ENCODE measurements around the gene TBC1D19.

The TBC1D19 gene

DNA sequence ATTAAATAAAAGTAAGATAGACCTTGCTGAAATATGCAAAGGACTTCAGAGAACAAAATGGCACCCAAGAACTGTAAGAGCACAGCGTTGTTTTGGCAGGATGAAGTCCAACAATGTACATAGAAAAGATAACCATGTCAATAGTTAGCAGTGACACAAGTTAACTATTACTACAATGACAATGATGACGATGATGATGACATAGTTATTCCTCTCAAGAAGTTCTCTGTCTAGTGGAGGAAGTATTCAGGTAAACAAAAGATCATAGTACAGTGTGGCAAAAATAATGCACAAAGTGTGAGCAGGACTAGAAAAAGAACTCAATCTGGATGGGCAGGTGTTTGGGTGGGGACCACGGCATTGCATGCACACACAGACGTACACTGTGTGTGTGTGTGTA is 201.4 kb downstream of the TBC1D19 start:
- no peak for DNase-seq

DNA sequence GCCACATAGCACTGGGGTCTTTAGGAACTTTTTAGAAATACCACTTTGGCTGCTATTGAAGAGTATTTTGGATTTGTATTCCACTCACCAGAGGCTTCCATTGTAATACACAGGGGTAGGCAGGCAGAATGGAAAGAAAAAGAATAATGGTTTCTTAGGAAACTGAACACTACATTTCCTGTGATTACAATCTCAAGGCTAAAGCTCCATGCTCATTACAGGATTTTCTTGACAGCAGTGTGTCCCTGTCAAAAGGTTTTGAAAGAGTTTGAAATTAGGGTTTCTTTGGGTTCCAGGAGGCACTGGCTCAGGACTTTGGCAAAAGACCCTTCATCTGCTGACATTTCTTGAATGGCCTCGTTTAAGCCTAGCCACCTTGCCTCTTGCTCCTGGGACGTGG is 201.9 kb downstream of the TBC1D19 start:
- no peak for DNase-seq

DNA sequence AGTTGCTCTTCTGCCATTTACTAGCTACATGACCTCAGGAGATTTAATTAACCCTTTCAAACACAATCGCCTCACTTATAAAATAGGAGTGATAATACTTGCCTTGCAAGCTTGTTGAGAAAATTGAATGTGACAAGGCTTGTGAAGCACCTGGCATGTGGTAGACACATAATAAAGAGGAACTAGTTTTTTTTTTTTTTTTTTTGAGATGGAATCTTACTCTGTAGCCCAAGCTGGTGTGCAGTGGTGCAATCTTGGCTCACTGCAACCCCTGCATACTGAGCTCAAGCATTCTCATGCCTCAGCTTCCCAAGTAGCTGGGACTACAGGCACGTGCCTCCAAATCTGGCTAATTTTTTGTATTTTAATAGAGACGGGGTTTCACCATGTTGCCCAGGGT is 203.0 kb downstream of the TBC1D19 start:
- DNase-seq: no peak

DNA sequence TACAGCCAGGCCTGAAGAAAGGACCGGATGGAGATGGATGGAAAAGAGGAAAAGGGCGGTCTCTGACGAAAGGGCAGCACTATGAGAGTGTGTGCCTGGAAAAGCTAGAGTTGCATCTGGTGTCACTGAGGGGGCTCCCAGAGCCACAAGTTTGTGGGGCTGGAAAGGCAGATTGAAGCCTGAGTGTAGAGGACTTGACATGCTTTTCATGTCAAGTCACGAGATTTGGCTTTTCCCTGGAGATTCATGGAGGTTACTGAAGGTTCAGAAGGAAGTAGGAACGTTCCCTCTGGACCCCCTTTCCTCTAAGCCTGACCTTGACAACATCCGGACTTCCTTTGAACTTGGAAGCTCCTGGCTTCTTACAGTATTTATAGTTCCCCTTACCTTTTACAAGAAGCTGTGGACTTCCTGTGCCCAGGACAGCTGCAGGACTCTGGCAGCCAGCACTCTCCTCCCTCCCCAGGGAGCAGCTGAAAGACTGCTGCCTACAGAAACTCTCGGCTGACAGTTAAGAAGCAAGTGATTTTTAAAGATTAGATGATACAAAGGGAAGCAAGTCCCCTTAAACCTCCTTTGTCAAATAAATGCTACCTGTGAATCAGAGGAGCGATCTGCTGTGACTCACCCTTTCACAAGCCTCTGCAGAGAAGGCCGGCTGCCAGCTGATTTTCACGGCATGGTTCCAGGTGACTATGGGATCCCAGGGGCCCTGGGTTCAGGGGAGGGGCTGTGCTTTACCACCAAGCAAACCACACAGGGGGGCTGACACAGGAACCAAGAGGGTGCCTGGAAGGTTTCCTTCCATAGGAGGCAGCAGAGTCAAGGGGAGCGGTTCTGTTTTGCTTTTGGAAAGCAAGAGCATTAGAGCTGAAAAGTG is 203.8 kb downstream of the TBC1D19 start:
- no peak for DNase-seq

DNA sequence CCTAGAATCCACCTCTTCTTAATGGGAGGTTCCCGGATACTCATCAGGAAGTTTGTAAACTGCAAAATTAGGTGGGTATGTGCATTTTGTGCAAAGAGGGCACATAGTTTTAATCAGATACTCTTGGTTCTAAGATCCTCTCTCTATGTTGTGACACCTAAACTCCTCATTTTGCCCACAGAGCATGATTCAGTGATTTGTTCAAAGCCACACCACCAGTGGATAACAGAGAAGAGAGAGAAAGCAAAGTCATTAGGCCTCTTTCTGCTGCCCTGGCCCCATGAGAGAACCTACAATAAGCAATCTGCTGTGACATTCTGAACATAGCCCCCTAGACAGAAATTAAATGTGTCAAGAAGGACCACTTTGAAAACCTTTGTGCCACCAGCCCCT is 204.5 kb downstream of the TBC1D19 start:
- DNase-seq: no peak

DNA sequence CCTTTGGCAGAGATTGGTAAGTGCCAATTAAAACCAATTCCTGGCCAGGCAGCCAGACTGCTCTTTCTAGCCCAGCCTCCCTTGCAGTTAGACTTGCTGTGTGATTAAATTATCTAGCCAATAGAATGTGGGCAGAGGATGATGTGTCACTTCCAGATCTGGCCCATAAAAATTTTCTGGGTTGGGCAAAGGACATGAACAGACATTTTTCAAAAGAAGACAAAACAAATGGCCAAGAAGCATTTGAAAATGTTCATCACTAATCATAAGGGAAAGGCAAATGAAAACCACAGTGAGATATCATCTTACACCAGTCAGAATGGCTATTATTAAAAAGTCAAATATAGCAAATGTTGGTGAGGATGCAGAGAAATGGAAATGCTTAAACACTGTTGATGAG is 205.3 kb downstream of the TBC1D19 start:
- DNase-seq: no peak

DNA sequence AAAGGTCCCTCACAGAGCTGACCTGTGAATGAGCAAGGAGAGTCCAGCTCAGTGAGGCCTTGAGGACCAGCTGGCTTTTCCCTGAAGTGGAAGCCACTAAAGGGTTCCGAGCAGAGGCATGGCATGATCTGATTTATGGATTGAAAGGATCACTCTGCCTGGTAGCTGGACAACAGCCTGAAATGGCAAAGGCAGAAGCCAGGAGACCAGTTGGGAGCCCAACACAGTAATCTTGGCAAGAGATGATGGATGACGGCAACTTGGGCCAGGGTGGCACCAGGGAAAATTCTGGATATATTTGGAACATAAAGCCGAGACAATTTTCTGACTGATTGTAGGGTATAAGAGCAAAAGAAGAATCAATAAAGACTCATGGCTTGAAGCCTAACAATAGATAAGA is 207.5 kb downstream of the TBC1D19 start:
- DNase-seq: peak in 1 of 2 experiments; percentile 21

DNA sequence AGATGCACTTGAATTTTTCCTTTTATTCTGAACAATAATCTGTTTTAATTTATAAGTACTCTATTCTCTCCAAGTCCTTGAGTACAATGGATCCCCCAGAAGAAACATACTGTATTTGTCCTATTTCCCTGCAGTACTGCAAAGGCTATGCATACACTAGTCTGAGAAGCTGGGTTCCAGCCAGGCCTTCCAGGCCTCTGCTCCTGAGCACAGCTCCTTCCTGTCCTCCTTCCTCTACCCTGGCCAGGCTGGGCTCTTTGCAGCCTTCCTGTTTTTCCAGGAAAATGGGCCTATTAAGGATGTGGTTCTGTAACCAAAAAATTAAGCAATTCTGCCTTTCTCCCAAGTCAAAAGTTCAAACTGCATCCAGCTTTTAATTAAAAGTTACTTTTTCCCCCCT is 208.8 kb downstream of the TBC1D19 start:
- DNase-seq: no peak

DNA sequence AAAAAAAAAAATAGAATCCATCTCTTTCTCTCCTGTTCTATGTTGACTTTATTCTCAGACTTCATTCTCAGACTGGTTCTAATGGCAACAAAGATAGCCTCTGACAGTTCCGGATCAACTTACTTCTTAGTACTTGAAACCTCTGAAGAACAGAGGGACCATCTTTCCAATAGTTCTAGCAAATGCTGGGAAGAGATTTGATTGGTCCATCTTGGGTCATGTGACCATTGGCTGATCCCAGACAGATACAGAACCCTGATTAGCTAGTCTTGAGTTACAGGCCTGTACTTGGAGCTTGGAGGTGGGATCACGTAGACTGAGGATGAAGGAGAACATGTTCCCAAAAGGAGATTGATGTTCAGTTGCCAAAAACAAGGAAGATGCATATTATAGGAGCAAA is 209.9 kb downstream of the TBC1D19 start:
- no peak for DNase-seq

DNA sequence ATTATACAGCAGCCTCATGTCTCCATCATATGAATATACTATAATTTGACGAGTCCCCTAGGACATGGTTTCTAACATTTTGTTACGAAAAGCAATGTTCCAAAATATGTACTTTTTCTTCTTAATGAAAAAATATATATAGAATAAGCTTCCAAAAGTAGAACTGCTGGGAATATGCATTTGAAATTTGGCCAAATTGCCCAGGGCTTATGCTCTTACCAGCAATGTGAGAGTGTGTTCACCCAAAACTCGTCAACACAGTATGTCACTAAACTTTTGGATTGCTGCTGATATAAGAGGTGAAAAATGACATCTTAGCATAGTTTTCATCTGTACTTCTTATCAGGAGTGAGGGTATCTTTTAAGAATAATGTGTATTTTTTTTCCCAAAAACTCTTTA is 212.2 kb downstream of the TBC1D19 start:
- no peak for DNase-seq

DNA sequence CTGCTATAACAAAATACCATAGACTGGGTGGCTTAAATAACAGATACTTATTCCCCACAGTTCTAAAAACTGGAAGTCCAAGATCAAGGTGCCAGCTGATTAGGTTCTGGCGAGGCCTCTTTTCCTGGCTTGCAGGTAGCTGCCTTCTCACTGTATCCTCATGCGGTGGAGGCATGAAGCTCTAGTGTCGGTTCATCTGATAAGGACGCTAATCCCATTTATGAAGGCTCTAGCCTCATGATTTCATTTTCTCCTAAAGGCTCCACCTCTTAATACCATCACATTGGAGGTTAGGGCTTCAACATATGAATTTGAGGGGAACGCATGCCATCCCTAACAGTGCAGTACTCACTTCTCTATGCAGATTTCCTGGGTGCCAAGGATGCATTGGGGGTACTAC is 218.9 kb downstream of the TBC1D19 start:
- no peak for DNase-seq

DNA sequence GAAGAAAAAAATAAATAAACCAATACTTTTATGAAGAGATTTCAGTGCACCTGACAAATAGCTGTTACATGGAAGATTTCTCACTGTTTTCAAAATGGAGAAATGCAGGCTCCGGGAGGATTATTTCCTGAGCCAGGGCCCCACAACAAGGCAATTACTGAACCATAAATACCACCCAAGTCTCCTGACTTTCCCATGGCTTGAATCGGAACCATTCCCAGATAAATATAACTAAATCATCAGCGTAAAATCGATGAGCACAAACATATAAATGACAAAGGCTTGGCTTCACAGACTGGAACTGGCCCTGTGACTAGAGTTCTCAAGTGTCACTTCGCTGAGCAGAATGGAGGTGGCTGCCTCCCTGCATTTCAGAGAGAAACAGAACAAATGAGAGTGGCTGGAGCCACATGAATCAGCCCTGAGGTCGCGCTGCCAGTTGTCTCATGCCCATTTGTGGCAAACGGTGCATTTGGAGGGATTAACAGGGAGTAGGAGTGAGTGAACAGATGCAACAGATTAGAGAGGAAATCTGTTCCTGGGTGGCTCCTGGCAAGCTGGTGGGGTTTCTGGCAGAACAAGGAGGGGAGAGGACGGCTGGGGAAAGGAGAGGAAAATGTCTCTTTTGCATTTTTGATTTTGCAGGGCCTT is 219.5 kb downstream of the TBC1D19 start:
- peak; percentile 33 to 50 for DNase-seq

DNA sequence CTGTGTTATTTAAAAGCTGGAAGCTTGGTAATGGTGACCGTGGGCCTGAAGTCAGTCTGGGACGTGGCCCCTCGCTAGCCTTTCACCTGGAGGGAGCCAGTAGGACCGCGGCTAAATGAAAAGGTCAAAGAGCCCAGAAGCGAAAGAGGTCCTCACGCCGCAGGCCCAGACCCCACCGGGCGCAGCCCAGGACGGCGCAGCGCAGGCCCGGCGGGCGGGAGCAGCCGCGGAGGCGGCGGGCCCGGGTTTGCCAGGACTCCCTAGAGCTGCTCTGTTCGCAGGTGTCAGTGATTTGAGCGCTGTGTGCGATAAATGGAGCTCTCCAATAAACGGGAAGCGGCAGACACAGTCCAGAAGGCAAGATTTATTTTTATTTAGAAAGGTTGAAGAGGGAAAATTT is 220.6 kb downstream of the TBC1D19 start:
- no peak for DNase-seq

DNA sequence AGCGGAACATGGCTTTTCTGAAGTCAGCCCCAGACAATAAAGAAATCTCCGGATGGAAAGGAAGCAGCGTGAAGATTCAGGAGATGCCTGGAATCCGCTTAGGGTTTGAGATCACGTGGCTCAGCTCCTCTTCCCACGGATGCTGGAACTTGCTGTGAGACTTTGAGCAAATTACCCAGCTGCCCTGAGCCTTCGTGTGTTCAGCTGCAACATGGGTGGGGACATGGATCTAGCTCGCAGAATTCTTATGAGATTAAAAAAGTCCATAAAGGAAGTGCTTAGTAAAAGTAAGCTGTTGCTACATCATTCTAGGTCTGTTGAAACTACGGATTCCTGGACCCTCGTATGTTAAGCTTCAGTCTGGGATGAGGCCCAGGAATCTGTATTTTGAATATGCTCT is 221.0 kb downstream of the TBC1D19 start:
- DNase-seq: no peak

All from cerebellar nuclear complex (tissue), 1 donor.